ENCODE data around the gene BTBD2.

GRCh38 chr19:2051773-2052704 lies 36.5 kb upstream of the BTBD2 start:
- TF ChIP-seq CTCF (IDR thresholded peaks at IDR 0.05; ENCODE audit: control extremely low read depth in 1 of 3, insufficient read depth in 1 of 3, low read depth in 1 of 3, low read length in 3 of 3) (no peak), TAF1 (IDR thresholded peaks at IDR 0.05; ENCODE audit: low read depth, low read length) (no peak), NRF1 (IDR thresholded peaks at IDR 0.05; ENCODE audit: low read depth, low read length) (no peak), JUND (IDR thresholded peaks at IDR 0.05; ENCODE audit: low read length) (no peak), RXRA (IDR thresholded peaks at IDR 0.05; ENCODE audit: insufficient read depth, low read depth, low read length) (no peak), SRF (IDR thresholded peaks at IDR 0.05; ENCODE audit: low read depth, low read length) (no peak), RAD21 (IDR thresholded peaks at IDR 0.05 in 1 of 2, conservative IDR thresholded peaks at IDR 0.05 in 1 of 2; ENCODE audit: low read depth in 2 of 2, low read length in 2 of 2) (no peak)
